SKM-1 treated with dmso at 0.1 percent for 144 hours (cell line): ENCODE results near the gene ALDH1B1.
"Not testable (repeated sequence)": the region's sequence is repeated elsewhere in the genome, so short reads cannot be mapped to it uniquely, and the experiment has no call there.

Experiments
- DNase-seq: peaks from one replicate; lab custom pipeline; 2025; ENCODE audit not compliant: unreplicated experiment; lab: John Stamatoyannopoulos, UW

ALDH1B1 gene

GRCh38 chr9:38360839-38361472 lies 31.5 kb upstream of the ALDH1B1 start:
- no peak for DNase-seq

- no peak for DNase-seq
These were observed 31.0 kb upstream of the ALDH1B1 start for GRCh38 chr9:38361473-38361850.

GRCh38 chr9:38362852-38363588 lies 29.5 kb upstream of the ALDH1B1 start:
- DNase-seq: peak; percentile 67

- DNase-seq: no peak
These were observed 28.9 kb upstream of the ALDH1B1 start for GRCh38 chr9:38363589-38363925.

GRCh38 chr9:38367898-38368297 lies 24.6 kb upstream of the ALDH1B1 start:
- no peak for DNase-seq

- no peak for DNase-seq
These were observed 23.8 kb upstream of the ALDH1B1 start for GRCh38 chr9:38368731-38369130.

GRCh38 chr9:38370176-38370575 lies 22.3 kb upstream of the ALDH1B1 start:
- DNase-seq: no peak

- no peak for DNase-seq
These were observed 21.0 kb upstream of the ALDH1B1 start for GRCh38 chr9:38371495-38371894.

GRCh38 chr9:38372762-38373619 lies 19.5 kb upstream of the ALDH1B1 start:
- no peak for DNase-seq

GRCh38 chr9:38373679-38374078 lies 18.8 kb upstream of the ALDH1B1 start:
- no peak for DNase-seq

GRCh38 chr9:38374847-38375571 lies 17.5 kb upstream of the ALDH1B1 start:
- no peak for DNase-seq

GRCh38 chr9:38375572-38375963 lies 16.9 kb upstream of the ALDH1B1 start:
- no peak for DNase-seq

- DNase-seq: no peak
These were observed 16.4 kb upstream of the ALDH1B1 start for GRCh38 chr9:38376021-38376670.

GRCh38 chr9:38377336-38378083 lies 15.0 kb upstream of the ALDH1B1 start:
- not testable (repeated sequence) for DNase-seq

- no peak for DNase-seq
These were observed 12.2 kb upstream of the ALDH1B1 start for GRCh38 chr9:38380230-38380871.

GRCh38 chr9:38380872-38381534 lies 11.5 kb upstream of the ALDH1B1 start:
- DNase-seq: no peak

- no peak for DNase-seq
These were observed 10.4 kb upstream of the ALDH1B1 start for GRCh38 chr9:38382141-38382540.

GRCh38 chr9:38384990-38385848 lies 7.3 kb upstream of the ALDH1B1 start:
- DNase-seq: no peak
